H1 (cell line): ENCODE data around the gene UFM1. TPM values are rescaled to one million over a fixed set of nuclear protein-coding genes. Genes with fewer than 3 reads are reported as not detected.

ENCODE experiments used
- CTCF ChIA-PET: fragments of 300-600 bp; sonication (Branson Sonifier 250); formaldehyde crosslinking; loops from one replicate; lab custom pipeline; 2021; ENCODE audit not compliant: partially characterized antibody; lab: Charles Lee
- POLR2A ChIA-PET: fragments of 300-600 bp; sonication (Branson Sonifier 250); formaldehyde crosslinking; loops from one replicate; lab custom pipeline; 2021; ENCODE audit warnings: inconsistent platforms; ENCODE audit not compliant: partially characterized antibody; lab: Charles Lee
- DNase-seq, 2 experiments: peaks; one replicate each; pipeline versions ENCODE4 v3.0.0 to v3.0.0-alpha.2; 2010 to 2022; ENCODE audit warnings: low spot score in 2 of 2, low read depth in 1 of 2, mixed read lengths in 1 of 2
- FAIRE-seq: peaks from 2 replicates; lab custom pipeline; 2011; peaks lifted over from hg19 to GRCh38; lab: Jason Lieb, UNC
- H2AFZ ChIP-seq: 2 replicates; pipeline ENCODE4 v1.8.1; 2012; ENCODE audit warnings: low read length, inconsistent platforms
- H2AK5ac ChIP-seq: 2 replicates; pipeline ENCODE4 v1.6.1; 2013; ENCODE audit warnings: low read depth, low read length
- H2BK120ac ChIP-seq: replicated peaks from 2 replicates; pipeline ENCODE3; 2013; ENCODE audit warnings: low read depth, low read length, inconsistent platforms
- H2BK12ac ChIP-seq: 2 replicates; pipeline ENCODE4 v1.6.1; 2013; ENCODE audit warnings: low read depth, low read length
- H2BK15ac ChIP-seq: 2 replicates; pipeline ENCODE4 v1.6.1; 2013; ENCODE audit warnings: low read length
- H2BK20ac ChIP-seq: 2 replicates; pipeline ENCODE4 v1.6.1; 2013; ENCODE audit warnings: low read length
- H2BK5ac ChIP-seq: 2 replicates; pipeline ENCODE4 v1.6.1; 2013; ENCODE audit warnings: low read depth, low read length
- H3K14ac ChIP-seq: 2 replicates; pipeline ENCODE4 v1.6.1; 2013; ENCODE audit warnings: inconsistent platforms; ENCODE audit not compliant: insufficient read length
- H3K18ac ChIP-seq: 2 replicates; pipeline ENCODE4 v1.6.1; 2013; ENCODE audit warnings: low read length; ENCODE audit errors: extremely low read depth
- H3K23ac ChIP-seq: 2 replicates; pipeline ENCODE4 v1.6.1; 2013; ENCODE audit warnings: inconsistent platforms; ENCODE audit not compliant: insufficient read length
- H3K23me2 ChIP-seq: 2 replicates; pipeline ENCODE4 v1.6.1; 2013; ENCODE audit warnings: low read depth, low read length
- H3K27ac ChIP-seq: 2 replicates; pipeline ENCODE4 v1.6.1; 2011; ENCODE audit warnings: low read depth, low read length, inconsistent platforms
- H3K27me3 ChIP-seq, 4 experiments: replicated peaks in 1 of 4; 1 replicate in 1 of 4; 2 replicates in 3 of 4; pipeline versions ENCODE4 v1.6.1 to v1.8.1; 2011 to 2013; ENCODE audit warnings: low read length in 3 of 4, mild to moderate bottlenecking in 3 of 4, inconsistent platforms in 2 of 4, mixed read lengths in 2 of 4, moderate library complexity in 1 of 4; ENCODE audit not compliant: control insufficient read depth in 3 of 4, insufficient read depth in 3 of 4; ENCODE audit errors: extremely low read depth in 1 of 4
- H3K36me3 ChIP-seq, 4 experiments: 2 replicates each; pipeline versions ENCODE4 v1.6.1 to v1.8.1; 2011 to 2013; ENCODE audit warnings: mild to moderate bottlenecking in 4 of 4, low read length in 3 of 4, moderate library complexity in 2 of 4, control low read depth in 1 of 4, inconsistent platforms in 1 of 4; ENCODE audit not compliant: insufficient read depth in 4 of 4, control insufficient read depth in 2 of 4
- H3K4ac ChIP-seq: replicated peaks from 2 replicates; pipeline ENCODE3; 2013; ENCODE audit warnings: low read length, low read depth, mixed read lengths, inconsistent platforms; ENCODE audit not compliant: insufficient read length
- H3K4me1 ChIP-seq, 4 experiments: replicated peaks in 1 of 4; 1 replicate in 1 of 4; 2 replicates in 3 of 4; pipeline versions ENCODE4 v1.6.1 to v1.8.1; 2011 to 2013; ENCODE audit warnings: low read length in 3 of 4, inconsistent platforms in 2 of 4, mixed read lengths in 1 of 4; ENCODE audit not compliant: insufficient read depth in 4 of 4, control insufficient read depth in 3 of 4
- H3K4me2 ChIP-seq, 2 experiments: 2 replicates each; pipeline versions ENCODE4 v1.6.1 to v1.8.1; 2011 to 2013; ENCODE audit warnings: low read depth in 2 of 2, low read length in 2 of 2, control low read depth in 1 of 2, inconsistent platforms in 1 of 2, mild to moderate bottlenecking in 1 of 2; ENCODE audit not compliant: insufficient read depth in 1 of 2
- H3K4me3 ChIP-seq, 4 experiments: fragments of 200-600, 300-600 bp in 1 of 4; sonication (generic), shearing (Covaris generic), sonication (Bioruptor Twin) in 1 of 4; 2 replicates each; pipeline versions ENCODE4 v1.5.1 to v1.8.1; 2011 to 2016; ENCODE audit warnings: low read length in 4 of 4, low read depth in 3 of 4, control low read depth in 2 of 4, inconsistent platforms in 2 of 4, mild to moderate bottlenecking in 2 of 4, mixed read lengths in 1 of 4, moderate library complexity in 1 of 4; ENCODE audit not compliant: insufficient read depth in 2 of 4; ENCODE audit errors: extremely low read depth in 1 of 4
- H3K56ac ChIP-seq: replicated peaks from 2 replicates; pipeline ENCODE3; 2013; ENCODE audit warnings: low read depth, mild to moderate bottlenecking, mixed read lengths, low read length, inconsistent platforms; ENCODE audit not compliant: insufficient read length
- H3K79me1 ChIP-seq: 2 replicates; pipeline ENCODE4 v1.6.1; 2013; ENCODE audit warnings: low read depth, low read length, control low read depth
- H3K79me2 ChIP-seq, 2 experiments: 2 replicates each; pipeline versions ENCODE4 v1.6.1 to v1.8.1; 2012 to 2013; ENCODE audit warnings: low read length in 2 of 2, mild to moderate bottlenecking in 2 of 2, inconsistent platforms in 1 of 2; ENCODE audit not compliant: insufficient read depth in 2 of 2, control insufficient read depth in 1 of 2
- H3K9ac ChIP-seq, 4 experiments: replicated peaks in 1 of 4; 1 replicate in 1 of 4; 2 replicates in 3 of 4; pipeline versions ENCODE4 v1.6.1 to v1.8.1; 2011 to 2013; ENCODE audit warnings: low read depth in 3 of 4, low read length in 3 of 4, control low read depth in 2 of 4, mild to moderate bottlenecking in 2 of 4, moderate library complexity in 2 of 4, inconsistent platforms in 1 of 4; ENCODE audit errors: extremely low read depth in 1 of 4
- H3K9me3 ChIP-seq, 2 experiments: 2 replicates each; pipeline versions ENCODE4 v1.6.1 to v1.8.1; 2012 to 2013; ENCODE audit warnings: mild to moderate bottlenecking in 2 of 2, moderate library complexity in 2 of 2, control low read depth in 1 of 2, inconsistent platforms in 1 of 2, low read depth in 1 of 2, low read length in 1 of 2, mixed read lengths in 1 of 2; ENCODE audit not compliant: insufficient read depth in 2 of 2
- H4K20me1 ChIP-seq, 2 experiments: replicated peaks in 1 of 2; 2 replicates each; pipeline versions ENCODE3 to v1.8.1; 2011 to 2013; ENCODE audit warnings: inconsistent platforms in 2 of 2, low read length in 2 of 2, mild to moderate bottlenecking in 1 of 2; ENCODE audit not compliant: insufficient read depth in 2 of 2, control insufficient read depth in 1 of 2
- H4K5ac ChIP-seq: 2 replicates; pipeline ENCODE4 v1.6.1; 2013; ENCODE audit warnings: low read length, low read depth, mixed read lengths, inconsistent platforms; ENCODE audit not compliant: insufficient read length
- H4K8ac ChIP-seq: 2 replicates; pipeline ENCODE4 v1.8.0; 2013; ENCODE audit warnings: mild to moderate bottlenecking, moderate library complexity, low read length, inconsistent platforms; ENCODE audit not compliant: insufficient read depth; ENCODE audit errors: extremely low read depth
- H4K91ac ChIP-seq: replicated peaks from 2 replicates; pipeline ENCODE3; 2013; ENCODE audit warnings: low read length, mixed read lengths, inconsistent platforms; ENCODE audit not compliant: insufficient read length
- RFX5 ChIP-seq: IDR thresholded peaks from 2 replicates; pipeline ENCODE4 v1.6.1; 2011; ENCODE audit warnings: low read depth, low read length, improper control_type of control experiment, borderline replicate concordance
- TAF1 ChIP-seq: IDR thresholded peaks from 2 replicates; pipeline ENCODE4 v1.6.1; 2011; ENCODE audit warnings: mild to moderate bottlenecking, low read depth, low read length
- TEAD4 ChIP-seq: IDR thresholded peaks from 2 replicates; pipeline ENCODE4 v1.6.1; 2012; ENCODE audit warnings: low read depth, low read length, inconsistent platforms, mixed read lengths
- WGBS, 2 experiments: shearing (Covaris generic) in 1 of 2; methylation state at CpG; one replicate each; pipeline versions ENCODE4 v1.1.6 to v1.1.7; 2013 to 2015; ENCODE audit warnings: low lambda C conversion rate in 2 of 2, mixed read lengths in 2 of 2, inconsistent platforms in 1 of 2, low coverage in 1 of 2, missing lambda C conversion rate in 1 of 2; ENCODE audit not compliant: insufficient replicate concordance in 2 of 2, insufficient coverage in 1 of 2, insufficient read length in 1 of 2; ENCODE audit errors: extremely low coverage in 1 of 2, missing lambda C conversion rate in 1 of 2; 5-methylcytosine and 5-hydroxymethylcytosine counted together
- polyA plus RNA-seq, 7 experiments: library from polyadenylated mRNA; depleted of rRNA in 3 of 7; stranded (reverse) in 5 of 7; unstranded in 2 of 7; fragments of >200 nt in 5 of 7; fragments of 200-250 nt in 2 of 7; gene quantifications; 1 replicate in 5 of 7; 2 replicates in 1 of 7; 4 replicates in 1 of 7; pipeline versions ENCODE4 v1.2.1 to v1.2.3, GENCODE V29; 2011 to 2013; ENCODE audit warnings: missing spikeins in 2 of 7, mixed read lengths in 2 of 7
- total RNA-seq: library from RNA; stranded (reverse); fragmentation: NEBNext Ultra II Directional; extraction: Animal tissue kit (Norgen Biotek cat#: 25700); gene quantifications from 2 replicates; pipeline ENCODE4 v1.2.1, GENCODE V29; 2021
- TF ChIP-seq, protein P1 (sequence below): IDR thresholded peaks from 2 replicates; pipeline ENCODE4 v1.6.1; 2012; ENCODE audit warnings: low read length, inconsistent platforms

Gene UFM1
- total and polyA plus RNA-seq, 2 of the 8 experiments (the other 6 are each of a cell fraction or from before 2014, with no cell fraction given) = 16.0 to 34.3 TPM

DNA sequence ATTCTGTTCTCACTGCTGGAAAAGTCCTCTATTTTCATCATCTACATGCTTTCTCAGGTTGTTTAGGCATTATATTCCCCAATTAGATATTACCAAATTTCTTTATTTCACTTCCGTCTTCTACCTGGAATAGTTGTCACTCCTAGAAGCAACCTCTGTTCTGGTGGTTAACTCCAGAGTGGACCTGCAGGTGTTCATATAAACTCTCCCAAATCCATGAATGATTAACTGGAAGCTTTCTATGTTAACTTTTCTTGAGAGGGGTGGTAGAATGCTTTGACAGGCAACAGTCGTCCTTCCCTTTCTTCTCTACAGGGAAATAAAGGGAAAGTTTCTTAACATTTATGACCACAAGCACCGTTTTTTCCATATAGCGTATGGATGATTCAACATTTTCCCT, 48.4 kb upstream of the UFM1 start:
- FAIRE-seq (no peak), DNase-seq (no peak)
- Histone ChIP-seq H2BK15ac (no peak overlapping the region), H2BK12ac (no peak overlapping the region), H3K9me3 (no peaks in the 10 kb centered on the region), H2BK5ac (no peak overlapping the region), H3K4me3 (no peak overlapping the region), H3K27me3 (no peaks in the 10 kb centered on the region), H4K5ac (no peak overlapping the region), H3K18ac (no peak overlapping the region), H3K23me2 (no peaks in the 10 kb centered on the region), H3K23ac (no peak overlapping the region), H3K27ac (no peak overlapping the region)
- TF ChIP-seq RFX5 (no peak), TEAD4 (no peak), TAF1 (no peak)
- TF ChIP-seq, protein P1, sequence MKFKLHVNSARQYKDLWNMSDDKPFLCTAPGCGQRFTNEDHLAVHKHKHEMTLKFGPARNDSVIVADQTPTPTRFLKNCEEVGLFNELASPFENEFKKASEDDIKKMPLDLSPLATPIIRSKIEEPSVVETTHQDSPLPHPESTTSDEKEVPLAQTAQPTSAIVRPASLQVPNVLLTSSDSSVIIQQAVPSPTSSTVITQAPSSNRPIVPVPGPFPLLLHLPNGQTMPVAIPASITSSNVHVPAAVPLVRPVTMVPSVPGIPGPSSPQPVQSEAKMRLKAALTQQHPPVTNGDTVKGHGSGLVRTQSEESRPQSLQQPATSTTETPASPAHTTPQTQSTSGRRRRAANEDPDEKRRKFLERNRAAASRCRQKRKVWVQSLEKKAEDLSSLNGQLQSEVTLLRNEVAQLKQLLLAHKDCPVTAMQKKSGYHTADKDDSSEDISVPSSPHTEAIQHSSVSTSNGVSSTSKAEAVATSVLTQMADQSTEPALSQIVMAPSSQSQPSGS = no peak
- TF ChIP-seq, all 59 proteins: peak for 0
- no peaks in the 10 kb centered on the region for H3K36me3 ChIP-seq
- ChIA-PET POLR2A (no interaction called here), CTCF (no interaction called here)
- no peaks in the 10 kb centered on the region for H3K79me1 ChIP-seq
- no peak overlapping the region for H4K8ac ChIP-seq
- H3K4ac ChIP-seq = no peak overlapping the region
- H2AK5ac ChIP-seq = no peak overlapping the region
- H3K4me1 ChIP-seq = no peaks in the 10 kb centered on the region
- no peak overlapping the region for H2BK120ac ChIP-seq
- H3K79me2 ChIP-seq = no peaks in the 10 kb centered on the region
- H3K9ac ChIP-seq = no peak overlapping the region
- WGBS, 2 experiments = 92% methylated on average over 4 of the region's 4 CpGs; no CpG with 5 or more reads in 1 of the 2 experiments
- no peak overlapping the region for H4K91ac ChIP-seq
- no peaks in the 10 kb centered on the region for H4K20me1 ChIP-seq
- no peak overlapping the region for H3K56ac ChIP-seq
- H2AFZ ChIP-seq = no peak overlapping the region
- no peak overlapping the region for H2BK20ac ChIP-seq
- no peak overlapping the region for H3K4me2 ChIP-seq
- no peak overlapping the region for H3K14ac ChIP-seq
